ENCODE measurements around the gene NOTCH4. TPM values are rescaled to one million over a fixed set of nuclear protein-coding genes. Genes with fewer than 3 reads are reported as not detected.

The NOTCH4 gene
- total and polyA plus RNA-seq, 2 donors (not counting 1 experiment from before 2014, with no cell fraction given) = 0.42 to 0.99 TPM

DNA sequence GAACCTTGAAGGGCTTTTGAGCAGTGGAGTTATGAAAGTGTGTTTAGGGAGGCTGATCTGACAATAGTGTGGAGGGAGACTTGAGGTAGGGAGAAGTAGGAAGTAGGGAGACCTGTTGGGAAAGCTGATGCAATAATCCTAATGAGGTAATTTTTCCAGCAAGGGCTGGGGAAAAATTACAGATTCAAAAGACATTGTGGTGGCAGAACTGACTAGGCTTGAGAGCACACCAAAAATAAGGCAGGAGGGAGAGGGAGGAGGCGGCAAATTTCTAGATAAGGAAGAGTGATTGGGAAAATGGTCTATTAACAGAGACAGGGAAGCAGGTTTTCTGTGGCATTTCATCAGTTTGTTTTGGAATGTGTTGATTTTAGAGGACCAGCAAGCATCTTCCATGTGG is 77.6 kb downstream of the NOTCH4 start:
- Histone ChIP-seq H4K20me1 (ENCODE audit: control insufficient read depth, extremely low read depth, insufficient read depth, low read length) (no peaks in the 10 kb centered on the region), H3K4me3 (replicated peaks in 1 of 4; ENCODE audit: control extremely low read depth in 1 of 4, insufficient read depth in 1 of 4, low read depth in 3 of 4, low read length in 4 of 4) (no peak overlapping the region), H3K9me3 (ENCODE audit: control insufficient read depth, insufficient read depth, low read depth, low read length) (no peaks in the 10 kb centered on the region), H3K36me3 (ENCODE audit: control insufficient read depth, insufficient read depth, low read length) (no peaks in the 10 kb centered on the region), H3K4me1 (ENCODE audit: control insufficient read depth, extremely low read depth, insufficient read depth, low read length) (no peaks in the 10 kb centered on the region), H3K4me2 (ENCODE audit: extremely low read depth, insufficient read depth, low read length) (no peak overlapping the region), H3K79me2 (ENCODE audit: control insufficient read depth, insufficient read depth, low read length) (no peaks in the 10 kb centered on the region), H2AFZ (ENCODE audit: low read length) (no peak overlapping the region), H3K27ac (ENCODE audit: insufficient read depth, low read length) (no peak overlapping the region), H3K9ac (ENCODE audit: insufficient read depth, low read length) (no peak overlapping the region), H3K27me3 (ENCODE audit: control insufficient read depth, insufficient read depth, low read length) (no peaks in the 10 kb centered on the region)
- DNase-seq (ENCODE audit: low read depth in 2 of 2) = no peak
- TF ChIP-seq, protein P1, sequence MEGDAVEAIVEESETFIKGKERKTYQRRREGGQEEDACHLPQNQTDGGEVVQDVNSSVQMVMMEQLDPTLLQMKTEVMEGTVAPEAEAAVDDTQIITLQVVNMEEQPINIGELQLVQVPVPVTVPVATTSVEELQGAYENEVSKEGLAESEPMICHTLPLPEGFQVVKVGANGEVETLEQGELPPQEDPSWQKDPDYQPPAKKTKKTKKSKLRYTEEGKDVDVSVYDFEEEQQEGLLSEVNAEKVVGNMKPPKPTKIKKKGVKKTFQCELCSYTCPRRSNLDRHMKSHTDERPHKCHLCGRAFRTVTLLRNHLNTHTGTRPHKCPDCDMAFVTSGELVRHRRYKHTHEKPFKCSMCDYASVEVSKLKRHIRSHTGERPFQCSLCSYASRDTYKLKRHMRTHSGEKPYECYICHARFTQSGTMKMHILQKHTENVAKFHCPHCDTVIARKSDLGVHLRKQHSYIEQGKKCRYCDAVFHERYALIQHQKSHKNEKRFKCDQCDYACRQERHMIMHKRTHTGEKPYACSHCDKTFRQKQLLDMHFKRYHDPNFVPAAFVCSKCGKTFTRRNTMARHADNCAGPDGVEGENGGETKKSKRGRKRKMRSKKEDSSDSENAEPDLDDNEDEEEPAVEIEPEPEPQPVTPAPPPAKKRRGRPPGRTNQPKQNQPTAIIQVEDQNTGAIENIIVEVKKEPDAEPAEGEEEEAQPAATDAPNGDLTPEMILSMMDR (conservative IDR thresholded peaks at IDR 0.05 in 1 of 2, IDR thresholded peaks at IDR 0.05 in 1 of 2; ENCODE audit: low read depth in 1 of 2, low read length in 2 of 2) = no peak
- TF ChIP-seq EZH2 (IDR thresholded peaks at IDR 0.05; ENCODE audit: low read length, missing control alignments) = no peak

Other genes with a start within 250 kb of the NOTCH4 start
- 21.1 and 46.0 TPM in 2 replicates for gene C4A, start 242.0 kb downstream of the NOTCH4 start, total RNA-seq
- 5.7 and 25.2 TPM in 2 replicates for gene C4A, start 242.0 kb downstream of the NOTCH4 start, polyA plus RNA-seq
- 19.0 and 43.9 TPM in 2 replicates for gene C4B, start 209.3 kb downstream of the NOTCH4 start, total RNA-seq
- gene C4B, start 209.3 kb downstream of the NOTCH4 start, polyA plus RNA-seq = 4.9 and 16.2 TPM in 2 replicates
- gene CYP21A2, start 185.7 kb downstream of the NOTCH4 start, total RNA-seq = not detected in 2 replicates
- gene CYP21A2, start 185.7 kb downstream of the NOTCH4 start, polyA plus RNA-seq = not detected in 2 replicates
- gene TNXB, start 114.7 kb downstream of the NOTCH4 start, total RNA-seq = 63.9 and 113 TPM in 2 replicates
- gene TNXB, start 114.7 kb downstream of the NOTCH4 start, polyA plus RNA-seq = 8.1 and 13.0 TPM in 2 replicates
- gene ATF6B, start 95.8 kb downstream of the NOTCH4 start, total RNA-seq = 8.0 and 15.7 TPM in 2 replicates
- gene ATF6B, start 95.8 kb downstream of the NOTCH4 start, polyA plus RNA-seq = 35.5 and 36.2 TPM in 2 replicates
- 7.4 and 7.6 TPM in 2 replicates for gene FKBPL, start 93.8 kb downstream of the NOTCH4 start, total RNA-seq
- gene FKBPL, start 93.8 kb downstream of the NOTCH4 start, polyA plus RNA-seq = 2.4 and 3.5 TPM in 2 replicates
- 0.26 and 0.33 TPM in 2 replicates for gene PRRT1, start 72.1 kb downstream of the NOTCH4 start, total RNA-seq
- 0.61 and 0.73 TPM in 2 replicates for gene PRRT1, start 72.1 kb downstream of the NOTCH4 start, polyA plus RNA-seq
- 15.9 and 37.3 TPM in 2 replicates for gene PPT2, start 69.9 kb downstream of the NOTCH4 start, total RNA-seq
- gene PPT2, start 69.9 kb downstream of the NOTCH4 start, polyA plus RNA-seq = 13.7 and 21.6 TPM in 2 replicates
- gene EGFL8, start 59.5 kb downstream of the NOTCH4 start, total RNA-seq = 0.99 and 1.0 TPM in 2 replicates
- 0.77 and 2.3 TPM in 2 replicates for gene EGFL8, start 59.5 kb downstream of the NOTCH4 start, polyA plus RNA-seq
- gene AGPAT1, start 48.0 kb downstream of the NOTCH4 start, total RNA-seq = 15.9 and 22.1 TPM in 2 replicates
- 79.0 and 92.1 TPM in 2 replicates for gene AGPAT1, start 48.0 kb downstream of the NOTCH4 start, polyA plus RNA-seq
- gene RNF5, start 45.7 kb downstream of the NOTCH4 start, total RNA-seq = 22.1 and 23.9 TPM in 2 replicates
- gene RNF5, start 45.7 kb downstream of the NOTCH4 start, polyA plus RNA-seq = 54.5 and 63.4 TPM in 2 replicates
- 0.26 and 0.50 TPM in 2 replicates for gene AGER, start 39.8 kb downstream of the NOTCH4 start, total RNA-seq
- 0.78 and 0.99 TPM in 2 replicates for gene AGER, start 39.8 kb downstream of the NOTCH4 start, polyA plus RNA-seq
- 23.6 and 35.0 TPM in 2 replicates for gene PBX2, start 33.9 kb downstream of the NOTCH4 start, total RNA-seq
- 39.4 and 41.8 TPM in 2 replicates for gene PBX2, start 33.9 kb downstream of the NOTCH4 start, polyA plus RNA-seq
- 1.3 and 2.3 TPM in 2 replicates for gene GPSM3, start 31.4 kb downstream of the NOTCH4 start, total RNA-seq
- gene GPSM3, start 31.4 kb downstream of the NOTCH4 start, polyA plus RNA-seq = 3.9 and 7.0 TPM in 2 replicates
- gene TSBP1, start 147.8 kb upstream of the NOTCH4 start, total RNA-seq = under 0.01 TPM in 1 of 2 replicates, not detected in the other
- not detected in 2 replicates for gene TSBP1, start 147.8 kb upstream of the NOTCH4 start, polyA plus RNA-seq
- gene BTNL2, start 183.1 kb upstream of the NOTCH4 start, total RNA-seq = not detected in 2 replicates
- gene BTNL2, start 183.1 kb upstream of the NOTCH4 start, polyA plus RNA-seq = not detected in 2 replicates
- gene HLA-DRA, start 215.8 kb upstream of the NOTCH4 start, total RNA-seq = 0.17 and 1.0 TPM in 2 replicates
- gene HLA-DRA, start 215.8 kb upstream of the NOTCH4 start, polyA plus RNA-seq = 0.25 and 0.99 TPM in 2 replicates